SK-N-MC (cell line): Measurements from ENCODE around the gene ANKFY1.

Experiments used
- EZH2 ChIP-seq: fragments of 200-600 bp; sonication (generic); IDR thresholded peaks from one replicate; pipeline ENCODE4 v1.6.1; 2017; ENCODE audit warnings: antibody characterized with exemption
- POLR2AphosphoS5 ChIP-seq: IDR thresholded peaks from 2 replicates; pipeline ENCODE4 v1.6.1; 2012; ENCODE audit warnings: mild to moderate bottlenecking, low read depth, low read length, borderline replicate concordance

- TF ChIP-seq EZH2 (no peak), POLR2AphosphoS5 (no peak)
Observed at GRCh38 chr17:4198995-4199394, 64.8 kb downstream of the ANKFY1 start.
